HFF-Myc (cell line): ENCODE measurements around the gene POLE.

Experiments
- DNase-seq: peaks from one replicate; pipeline ENCODE4 v3.0.0-alpha.2; 2011; ENCODE audit warnings: low read depth; ENCODE audit errors: extremely low read depth
- H3K4me3 ChIP-seq: replicated peaks from 2 replicates; pipeline ENCODE4 v1.5.1; 2011; ENCODE audit warnings: low read depth, mild to moderate bottlenecking, control low read depth, low read length
- TF ChIP-seq, protein P1 (sequence below): IDR thresholded peaks from 2 replicates; pipeline ENCODE4 v1.5.1; 2012; ENCODE audit warnings: mild to moderate bottlenecking, low read depth, low read length, control low read depth; ENCODE audit errors: missing control alignments

Gene POLE

DNA sequence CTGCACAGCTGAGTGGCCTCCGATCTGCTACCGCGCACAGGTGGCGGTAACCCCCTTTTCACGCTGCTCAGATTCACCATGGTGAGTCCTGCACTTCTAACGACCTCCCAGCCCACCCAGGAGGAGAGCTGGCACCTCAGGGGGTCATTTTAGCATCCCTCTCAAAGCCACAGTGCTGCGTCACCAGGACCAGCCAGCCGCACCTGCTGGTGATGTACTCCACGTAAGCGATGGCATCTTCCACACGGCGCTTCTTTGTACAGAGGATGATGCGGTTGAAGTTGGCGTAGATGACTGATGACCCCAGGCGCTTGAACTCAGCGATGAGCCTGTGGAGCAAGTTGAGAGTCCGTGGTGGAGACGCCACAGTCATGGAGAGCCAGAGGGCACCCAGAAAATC, 49.3 kb downstream of the POLE start:
- TF ChIP-seq, protein P1, sequence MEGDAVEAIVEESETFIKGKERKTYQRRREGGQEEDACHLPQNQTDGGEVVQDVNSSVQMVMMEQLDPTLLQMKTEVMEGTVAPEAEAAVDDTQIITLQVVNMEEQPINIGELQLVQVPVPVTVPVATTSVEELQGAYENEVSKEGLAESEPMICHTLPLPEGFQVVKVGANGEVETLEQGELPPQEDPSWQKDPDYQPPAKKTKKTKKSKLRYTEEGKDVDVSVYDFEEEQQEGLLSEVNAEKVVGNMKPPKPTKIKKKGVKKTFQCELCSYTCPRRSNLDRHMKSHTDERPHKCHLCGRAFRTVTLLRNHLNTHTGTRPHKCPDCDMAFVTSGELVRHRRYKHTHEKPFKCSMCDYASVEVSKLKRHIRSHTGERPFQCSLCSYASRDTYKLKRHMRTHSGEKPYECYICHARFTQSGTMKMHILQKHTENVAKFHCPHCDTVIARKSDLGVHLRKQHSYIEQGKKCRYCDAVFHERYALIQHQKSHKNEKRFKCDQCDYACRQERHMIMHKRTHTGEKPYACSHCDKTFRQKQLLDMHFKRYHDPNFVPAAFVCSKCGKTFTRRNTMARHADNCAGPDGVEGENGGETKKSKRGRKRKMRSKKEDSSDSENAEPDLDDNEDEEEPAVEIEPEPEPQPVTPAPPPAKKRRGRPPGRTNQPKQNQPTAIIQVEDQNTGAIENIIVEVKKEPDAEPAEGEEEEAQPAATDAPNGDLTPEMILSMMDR = no peak
- DNase-seq = no peak
- H3K4me3 ChIP-seq = no peak overlapping the region

DNA sequence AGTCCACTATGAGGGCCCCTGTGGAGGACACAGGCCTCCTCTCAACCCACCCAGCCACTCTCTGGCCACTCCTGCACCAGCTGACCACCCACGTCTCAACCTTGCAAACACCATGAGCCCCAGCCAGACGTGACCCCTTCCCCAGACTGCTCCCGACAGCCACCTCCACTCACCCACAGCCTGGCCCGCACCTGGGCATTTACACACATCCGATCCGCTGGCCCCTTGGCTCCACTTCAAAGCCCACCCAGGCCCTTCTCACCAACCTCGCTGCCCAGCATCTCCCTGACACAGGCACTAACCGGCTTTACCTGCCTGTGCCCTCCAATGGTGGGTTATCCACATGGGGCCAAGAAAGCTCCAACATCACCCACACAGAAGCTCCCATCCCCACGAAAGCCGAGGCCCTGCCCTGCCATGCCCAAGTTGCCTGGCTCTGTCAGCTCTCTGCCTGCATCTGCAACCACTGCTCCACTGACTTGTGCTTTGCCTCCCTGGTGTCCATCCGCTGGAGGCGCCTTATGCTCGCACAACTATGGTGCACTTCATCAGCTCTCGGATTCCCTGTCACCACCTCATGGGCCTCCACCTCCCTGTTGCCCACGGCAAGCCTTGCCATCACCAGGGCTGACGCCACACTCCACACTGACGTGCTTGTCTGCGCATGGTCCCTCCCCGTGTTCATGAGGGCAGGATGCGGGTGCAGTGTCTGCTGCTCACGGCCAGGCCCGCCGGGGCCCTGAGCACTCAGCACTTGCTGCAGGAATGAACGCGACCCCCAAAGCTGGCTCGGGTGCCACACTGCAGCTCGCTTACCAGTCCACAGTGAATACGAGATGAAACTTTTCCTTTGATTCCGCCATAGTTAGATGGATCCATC, 51.8 kb downstream of the POLE start:
- DNase-seq = no peak
- TF ChIP-seq, protein P1 = no peak
- H3K4me3 ChIP-seq = no peak overlapping the region

DNA sequence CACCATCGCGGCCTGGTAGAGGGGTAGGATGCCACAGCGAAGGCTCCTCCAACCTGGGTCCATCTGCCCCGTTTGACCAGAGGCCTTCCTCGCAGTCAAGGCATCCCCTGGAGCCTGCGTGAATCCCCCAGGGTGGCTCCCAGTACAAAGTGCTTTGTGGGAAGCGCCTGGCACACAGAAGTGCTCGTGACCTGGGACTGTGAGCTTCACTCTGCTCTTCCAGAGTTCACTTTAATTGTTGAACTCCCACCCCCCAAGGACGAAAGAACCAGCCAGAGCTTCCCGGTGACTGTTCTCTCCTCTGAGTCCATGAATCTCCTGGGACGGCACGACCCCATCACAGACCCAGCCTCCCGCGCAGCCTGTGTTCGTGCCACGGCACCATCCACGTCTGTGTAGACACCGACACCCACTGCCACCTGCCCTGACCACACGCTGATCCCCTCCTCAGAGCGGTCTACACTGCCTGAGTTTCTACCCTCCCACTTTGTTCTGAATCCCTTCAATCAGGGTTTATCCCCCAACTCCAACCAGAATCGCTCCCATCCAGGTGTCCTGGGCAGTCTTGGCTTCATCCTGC, 52.6 kb downstream of the POLE start:
- DNase-seq = no peak
- TF ChIP-seq, protein P1 = no peak
- no peak overlapping the region for H3K4me3 ChIP-seq

DNA sequence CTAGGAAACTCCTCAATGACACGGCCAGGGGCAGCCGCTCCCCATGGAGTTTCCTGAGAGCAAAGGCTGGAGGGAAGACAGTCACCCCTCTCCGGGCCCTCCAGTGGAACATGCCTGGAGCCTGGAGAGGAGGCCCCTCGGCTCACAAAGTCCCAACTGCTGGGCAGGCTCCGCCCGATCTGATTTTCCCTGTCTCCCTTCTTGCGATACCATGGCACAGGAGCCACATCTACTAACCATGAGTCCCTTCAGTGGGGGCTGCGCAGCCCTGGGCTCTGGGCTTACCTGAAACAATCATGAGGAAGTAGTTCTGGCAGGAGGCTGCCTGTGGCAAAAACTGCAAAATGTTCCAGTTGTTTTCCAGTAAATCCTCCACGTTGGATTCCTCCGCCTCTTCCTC, 53.2 kb downstream of the POLE start:
- DNase-seq = no peak
- TF ChIP-seq, protein P1 = no peak
- H3K4me3 ChIP-seq = no peak overlapping the region

DNA sequence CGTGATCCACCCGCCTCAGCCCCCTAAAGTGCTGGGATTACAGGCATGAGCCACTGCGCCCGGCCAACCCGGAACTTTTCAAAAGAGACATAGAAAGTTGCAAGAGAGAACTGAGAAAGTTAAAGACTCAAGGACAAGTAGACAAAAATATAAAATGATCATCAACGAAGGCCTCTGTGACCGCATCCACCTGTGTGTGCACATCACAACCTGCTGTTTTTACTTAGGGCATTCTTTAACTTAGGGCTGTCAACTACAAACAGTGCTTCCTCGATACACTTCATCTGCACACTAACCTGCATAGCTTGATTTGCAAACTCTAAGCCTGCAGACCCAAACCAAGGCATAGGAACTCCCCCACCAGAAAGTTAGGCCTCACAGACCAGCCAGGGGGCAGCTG, 53.7 kb downstream of the POLE start:
- H3K4me3 ChIP-seq = no peak overlapping the region
- no peak for DNase-seq
- TF ChIP-seq, protein P1 = no peak

DNA sequence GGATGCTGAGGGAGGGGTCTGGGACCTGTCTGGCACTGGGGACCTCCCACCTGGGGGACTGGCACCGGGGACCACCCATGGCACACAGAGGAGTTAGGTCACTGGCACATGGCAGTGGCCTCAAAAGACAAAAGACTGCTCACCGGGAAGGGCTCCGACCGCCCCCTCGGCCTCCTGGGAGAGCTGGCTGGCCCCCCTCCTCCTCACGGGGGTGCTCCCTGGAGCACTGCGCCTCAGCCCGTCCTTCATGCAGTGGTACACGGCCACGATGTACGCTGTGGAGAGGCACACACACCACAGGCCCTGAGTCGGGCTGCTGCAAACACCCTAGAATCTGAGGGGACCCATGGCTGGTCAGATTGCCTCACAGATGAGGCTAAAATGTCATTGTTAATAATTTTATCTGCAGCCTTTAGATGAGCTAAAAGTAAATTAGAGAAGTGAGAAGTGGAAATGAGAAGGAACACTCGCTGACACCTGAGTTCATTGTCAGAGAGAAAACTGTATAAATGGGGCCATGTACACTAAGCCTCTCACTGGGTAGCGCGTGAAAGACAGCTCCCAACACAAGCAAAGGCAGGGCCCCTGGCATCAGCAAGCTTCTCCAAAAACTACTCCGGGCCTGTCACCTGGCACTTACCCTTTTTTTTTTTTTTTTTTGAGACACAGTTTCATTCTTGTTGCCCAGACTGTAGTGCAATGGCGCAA, 54.5 kb downstream of the POLE start:
- DNase-seq = no peak
- TF ChIP-seq, protein P1 = no peak
- no peak overlapping the region for H3K4me3 ChIP-seq
